Measurements from ENCODE around the gene CHPF2. TPM values are rescaled to one million over a fixed set of nuclear protein-coding genes. Genes with fewer than 3 reads are reported as not detected.

Gene CHPF2
- total RNA-seq, 4 donors from 2014 or later: 11.1 to 16.1 (median 14.1) TPM

DNA sequence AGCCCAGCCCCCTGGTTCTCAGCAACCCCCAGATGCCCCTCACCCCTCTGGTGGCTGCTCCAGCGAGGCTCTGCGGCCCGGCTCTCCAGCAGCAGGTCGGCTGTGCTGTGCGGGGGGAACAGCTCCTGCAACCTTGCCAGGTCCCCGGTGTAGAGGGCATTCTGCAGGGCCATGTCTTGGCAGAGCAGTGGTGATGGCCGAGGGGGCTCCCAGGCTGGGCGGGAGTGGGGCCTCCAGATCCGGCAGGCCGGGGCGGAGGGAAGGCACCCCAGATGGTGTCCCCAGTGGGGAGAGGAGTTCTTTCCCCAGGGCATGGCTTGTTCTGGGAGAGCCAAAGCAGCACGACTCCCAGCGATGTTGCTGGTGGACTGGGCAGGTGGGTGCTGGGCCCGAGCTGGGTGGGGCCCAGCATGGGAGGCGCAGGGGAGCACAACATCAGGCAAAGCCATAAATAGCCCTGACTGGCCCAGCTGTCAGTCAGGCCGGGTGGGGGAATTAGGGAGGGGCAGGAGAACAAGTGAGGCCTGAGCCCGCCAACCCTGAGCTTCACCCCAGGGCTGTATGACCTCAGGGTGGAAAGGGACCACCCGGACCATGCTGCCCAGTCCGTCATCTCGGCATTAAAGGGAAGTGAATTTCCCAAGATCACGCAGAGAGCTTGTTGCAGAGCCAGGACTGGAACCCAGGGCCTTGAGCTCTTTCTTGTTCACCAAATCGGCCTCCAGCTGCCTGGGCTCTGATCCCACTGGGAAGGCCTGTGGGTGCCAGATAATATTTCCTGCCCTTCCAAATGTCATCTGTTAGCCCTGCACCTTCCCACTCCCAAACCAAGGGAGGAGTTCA lies 44.7 kb upstream of the CHPF2 start:
- H3K4me3 ChIP-seq: peak overlapping the region; percentile 57 to 62 (median 60)
- no peak for TF ChIP-seq POLR2A (IDR thresholded peaks at IDR 0.05)
- TF ChIP-seq, protein P1, sequence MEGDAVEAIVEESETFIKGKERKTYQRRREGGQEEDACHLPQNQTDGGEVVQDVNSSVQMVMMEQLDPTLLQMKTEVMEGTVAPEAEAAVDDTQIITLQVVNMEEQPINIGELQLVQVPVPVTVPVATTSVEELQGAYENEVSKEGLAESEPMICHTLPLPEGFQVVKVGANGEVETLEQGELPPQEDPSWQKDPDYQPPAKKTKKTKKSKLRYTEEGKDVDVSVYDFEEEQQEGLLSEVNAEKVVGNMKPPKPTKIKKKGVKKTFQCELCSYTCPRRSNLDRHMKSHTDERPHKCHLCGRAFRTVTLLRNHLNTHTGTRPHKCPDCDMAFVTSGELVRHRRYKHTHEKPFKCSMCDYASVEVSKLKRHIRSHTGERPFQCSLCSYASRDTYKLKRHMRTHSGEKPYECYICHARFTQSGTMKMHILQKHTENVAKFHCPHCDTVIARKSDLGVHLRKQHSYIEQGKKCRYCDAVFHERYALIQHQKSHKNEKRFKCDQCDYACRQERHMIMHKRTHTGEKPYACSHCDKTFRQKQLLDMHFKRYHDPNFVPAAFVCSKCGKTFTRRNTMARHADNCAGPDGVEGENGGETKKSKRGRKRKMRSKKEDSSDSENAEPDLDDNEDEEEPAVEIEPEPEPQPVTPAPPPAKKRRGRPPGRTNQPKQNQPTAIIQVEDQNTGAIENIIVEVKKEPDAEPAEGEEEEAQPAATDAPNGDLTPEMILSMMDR (IDR thresholded peaks at IDR 0.05 in 4 of 5, conservative IDR thresholded peaks at IDR 0.05 in 1 of 5): no peak
- in situ Hi-C loops (cut with MboI; ENCODE audit: low sequenced_read_pairs in 4 of 4): no loop called here
- no peaks in the 10 kb centered on the region for H3K36me3 ChIP-seq
- intact Hi-C loops (cut with DNase I; ENCODE audit: low total_unique reads): loop anchor here (2.0 to 5.0 kb wide), 3 partner anchors 39 to 160 kb away; partner anchors contain the start of genes ABCB8, ABCF2, FASTK and TMUB1
- ATAC-seq (peak; percentile 75 to 81), DNase-seq (peak; percentile 83 to 93)
- no peaks in the 10 kb centered on the region for H3K27me3 ChIP-seq
- H3K9me3 ChIP-seq: no peaks in the 10 kb centered on the region
- H3K27ac ChIP-seq: peak overlapping the region; percentile 91 to 100 (median 99)
- peaks cover 30 to 37% of the 10 kb centered on the region in 2 donors for H3K4me1 ChIP-seq

DNA sequence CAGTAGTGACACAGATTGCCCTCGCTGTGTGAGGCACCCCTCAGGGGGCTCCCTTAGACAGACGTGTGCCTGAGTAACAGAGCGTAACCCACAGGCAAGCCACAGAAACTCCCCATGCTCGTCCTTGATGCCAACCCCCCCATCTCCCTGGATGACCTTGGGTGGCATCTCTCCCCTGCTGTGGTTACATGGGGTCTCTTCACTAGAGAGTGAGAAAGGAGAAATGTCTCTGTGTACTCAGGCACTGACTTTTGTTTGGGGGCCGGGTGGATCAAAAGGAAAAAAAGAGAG lies 44.1 kb upstream of the CHPF2 start:
- DNase-seq: no peak
- Histone ChIP-seq H3K9me3 (no peaks in the 10 kb centered on the region), H3K4me1 (peaks cover 26 to 37% of the 10 kb centered on the region in 2 donors), H3K36me3 (no peaks in the 10 kb centered on the region), H3K27ac (peak overlapping the region; percentile 91 to 100 (median 99)), H3K27me3 (no peaks in the 10 kb centered on the region), H3K4me3 (peak overlapping the region in 1 of 4 donors; percentile 62)
- intact Hi-C loops (cut with DNase I; ENCODE audit: low total_unique reads): loop anchor here (5.0 kb wide), 2 partner anchors 106 to 161 kb away; partner anchors contain the start of genes ABCB8, FASTK and TMUB1
- ATAC-seq: no peak
- in situ Hi-C loops (cut with MboI; ENCODE audit: low sequenced_read_pairs in 4 of 4): no loop called here
- TF ChIP-seq, protein P1 (IDR thresholded peaks at IDR 0.05 in 4 of 5, conservative IDR thresholded peaks at IDR 0.05 in 1 of 5): no peak
- no peak for TF ChIP-seq POLR2A (IDR thresholded peaks at IDR 0.05)

DNA sequence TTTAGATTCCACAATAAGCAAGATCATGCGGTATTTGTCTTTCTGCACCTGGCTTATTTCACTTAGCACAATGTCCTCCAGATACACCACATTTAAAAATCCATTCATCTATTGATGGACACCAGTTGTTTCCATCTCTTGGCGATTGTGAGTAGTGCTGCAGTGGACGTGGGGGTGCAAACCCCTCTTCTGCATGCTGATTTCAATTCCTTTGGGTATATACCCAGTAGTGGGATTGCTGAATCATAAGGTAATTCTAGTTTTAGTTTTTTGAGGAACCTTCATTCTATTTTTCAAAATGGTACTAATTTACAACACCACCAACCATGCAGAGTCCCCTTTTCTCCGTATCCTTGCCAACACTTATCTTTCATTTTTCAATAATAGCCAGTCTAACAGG lies 43.2 kb upstream of the CHPF2 start:
- Histone ChIP-seq H3K4me1 (peaks cover 26 to 37% of the 10 kb centered on the region in 2 donors), H3K9me3 (no peaks in the 10 kb centered on the region), H3K27ac (peak overlapping the region in 3 of 4 donors; percentile 91 to 100 (median 98)), H3K4me3 (no peak overlapping the region), H3K36me3 (no peaks in the 10 kb centered on the region), H3K27me3 (no peaks in the 10 kb centered on the region)
- in situ Hi-C loops (cut with MboI; ENCODE audit: low sequenced_read_pairs in 4 of 4) (no loop called here), intact Hi-C loops (cut with DNase I; ENCODE audit: low total_unique reads) (loop anchor here (5.0 kb wide), 2 partner anchors 107 to 162 kb away; partner anchors contain the start of genes ABCB8, FASTK and TMUB1)
- ATAC-seq (no peak), DNase-seq (no peak)
- TF ChIP-seq POLR2A (IDR thresholded peaks at IDR 0.05): no peak
- TF ChIP-seq, protein P1 (IDR thresholded peaks at IDR 0.05 in 4 of 5, conservative IDR thresholded peaks at IDR 0.05 in 1 of 5): no peak

DNA sequence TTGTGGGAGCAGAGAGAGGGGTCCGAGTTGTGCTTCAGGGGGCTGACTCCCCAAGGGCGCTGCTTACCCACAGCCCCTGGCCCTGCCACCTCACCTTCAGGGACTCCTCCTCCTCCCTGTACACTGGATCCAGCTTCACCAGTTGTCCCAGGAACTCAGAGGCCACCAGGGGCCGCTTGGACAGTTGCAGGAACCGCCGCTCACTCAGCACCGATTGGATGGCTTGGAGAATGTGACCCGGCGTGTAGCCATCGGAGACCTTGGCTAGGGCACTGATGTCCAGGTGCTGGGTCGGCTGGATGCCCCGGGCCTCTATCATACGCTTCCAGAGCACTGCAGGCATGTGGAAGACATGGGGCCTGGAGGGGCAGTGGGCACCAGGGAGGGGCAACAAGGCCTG lies 40.7 kb upstream of the CHPF2 start:
- Histone ChIP-seq H3K27ac (peak overlapping the region; percentile 46 to 74 (median 64)), H3K4me3 (no peak overlapping the region), H3K9me3 (no peaks in the 10 kb centered on the region), H3K27me3 (no peaks in the 10 kb centered on the region), H3K36me3 (no peaks in the 10 kb centered on the region), H3K4me1 (peaks cover 11 to 20% of the 10 kb centered on the region in 2 donors)
- no peak for TF ChIP-seq POLR2A (IDR thresholded peaks at IDR 0.05)
- TF ChIP-seq, protein P1 (IDR thresholded peaks at IDR 0.05 in 4 of 5, conservative IDR thresholded peaks at IDR 0.05 in 1 of 5): peak in 4 of 5 experiments; percentile 6 to 43 (median 36)
- intact Hi-C loops (cut with DNase I; ENCODE audit: low total_unique reads) (loop anchor here (10.0 kb wide), 1 partner anchor 113 kb away; no protein-coding TSS in a partner anchor), in situ Hi-C loops (cut with MboI; ENCODE audit: low sequenced_read_pairs in 4 of 4) (no loop called here)
- ATAC-seq (peak; percentile 30 to 39), DNase-seq (peak; percentile 67 to 84)

Data from gastrocnemius medialis (tissue), 4 donors.